Measurements from ENCODE around the gene MS4A4A. TPM values are rescaled to one million over a fixed set of nuclear protein-coding genes. Genes with fewer than 3 reads are reported as not detected.

Gene MS4A4A
- total and polyA plus RNA-seq, 2 of the 13 experiments (the other 11 are each of a cell fraction or from before 2014, with no cell fraction given) = not detected

DNA sequence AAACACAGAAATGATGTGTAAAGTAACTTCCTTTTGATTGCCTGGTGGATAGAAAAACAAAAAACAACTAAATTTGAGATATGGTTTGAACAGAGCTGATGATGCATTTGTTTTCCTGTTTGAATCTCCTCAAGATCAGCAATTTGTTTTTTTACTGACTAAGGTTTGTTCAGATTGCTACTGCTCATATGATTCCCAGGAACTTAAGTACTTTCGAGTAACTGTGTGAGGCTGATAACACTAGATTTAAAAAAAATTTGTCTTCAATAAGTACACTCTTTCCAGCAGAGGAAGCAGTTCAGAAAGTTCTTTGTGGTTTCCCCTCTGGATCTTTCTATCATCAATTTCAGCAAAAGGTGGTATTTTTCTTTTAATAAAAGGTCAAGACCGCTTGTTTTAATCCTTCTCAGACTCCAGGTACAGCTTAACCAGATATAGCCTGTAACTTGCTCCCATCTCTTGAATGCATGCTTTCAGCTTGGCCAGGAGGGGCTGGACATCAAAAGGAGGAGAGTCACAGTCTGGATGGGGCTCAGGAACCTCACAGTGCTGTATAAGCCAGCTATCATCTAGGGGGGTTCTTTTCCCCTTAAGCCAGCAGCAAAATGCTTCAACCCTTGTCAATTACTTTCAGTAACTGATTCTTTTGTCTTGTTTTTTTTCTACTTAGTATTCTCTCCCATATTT lies 34.3 kb downstream of the MS4A4A start:
- 0% methylated on average over 2 of the region's 2 CpGs for WGBS (ENCODE audit: low lambda C conversion rate)
- no peak overlapping the region for H3K4me3 ChIP-seq (replicated peaks in 1 of 3; ENCODE audit: insufficient read depth in 1 of 3, low read depth in 2 of 3, low read length in 3 of 3)
- no peaks in the 10 kb centered on the region; the same call in 1 of the 2 replicates for H3K9me3 ChIP-seq (ENCODE audit: low read length)
- no peak overlapping the region for H3K4me2 ChIP-seq (ENCODE audit: low read depth, low read length)
- ATAC-seq (no peak), DNase-seq (ENCODE audit: low spot score) (no peak), FAIRE-seq (no peak)
- intact Hi-C loops (cut with micrococcal nuclease; ENCODE audit: unreplicated experiment) (no loop called here), in situ Hi-C loops (cut with HindIII; ENCODE audit: extremely low pct_ligation_motif_present, low pct_unique_long_range_greater_than_20kb) (no loop called here)
- CTCF ChIA-PET (ENCODE audit: low intra/inter-chr PET ratio, low total read pairs) = no interaction called here
- no peak overlapping the region for H3K9ac ChIP-seq (ENCODE audit: insufficient read depth, low read depth, low read length)
- BruUV-seq (replicated peaks) = no TSS peak
- H3K4me1 ChIP-seq (ENCODE audit: insufficient read depth, low read length) = no peaks in the 10 kb centered on the region
- no peaks in the 10 kb centered on the region for H3K36me3 ChIP-seq (replicated peaks in 1 of 2; ENCODE audit: control insufficient read depth in 1 of 2, insufficient read depth in 2 of 2, low read length in 2 of 2)
- no peak for TF ChIP-seq HNRNPK (IDR thresholded peaks at IDR 0.05; ENCODE audit: low read depth, low read length, poor library complexity, severe bottlenecking)
- no peak for TF ChIP-seq ZNF678 (CRISPR knock-in tag; IDR thresholded peaks at IDR 0.05)
- TF ChIP-seq IRF2 (CRISPR knock-in tag; IDR thresholded peaks at IDR 0.05) = no peak
- no peak for TF ChIP-seq ATF1 (CRISPR knock-in tag; IDR thresholded peaks at IDR 0.05)
- TF ChIP-seq KDM5B (CRISPR knock-in tag; IDR thresholded peaks at IDR 0.05; ENCODE audit: borderline replicate concordance) = no peak
- TF ChIP-seq, protein P1, sequence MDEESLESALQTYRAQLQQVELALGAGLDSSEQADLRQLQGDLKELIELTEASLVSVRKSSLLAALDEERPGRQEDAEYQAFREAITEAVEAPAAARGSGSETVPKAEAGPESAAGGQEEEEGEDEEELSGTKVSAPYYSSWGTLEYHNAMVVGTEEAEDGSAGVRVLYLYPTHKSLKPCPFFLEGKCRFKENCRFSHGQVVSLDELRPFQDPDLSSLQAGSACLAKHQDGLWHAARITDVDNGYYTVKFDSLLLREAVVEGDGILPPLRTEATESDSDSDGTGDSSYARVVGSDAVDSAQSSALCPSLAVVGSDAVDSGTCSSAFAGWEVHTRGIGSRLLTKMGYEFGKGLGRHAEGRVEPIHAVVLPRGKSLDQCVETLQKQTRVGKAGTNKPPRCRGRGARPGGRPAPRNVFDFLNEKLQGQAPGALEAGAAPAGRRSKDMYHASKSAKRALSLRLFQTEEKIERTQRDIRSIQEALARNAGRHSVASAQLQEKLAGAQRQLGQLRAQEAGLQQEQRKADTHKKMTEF (CRISPR knock-in tag; IDR thresholded peaks at IDR 0.05) = no peak
- TF ChIP-seq BRD4 (CRISPR knock-in tag; IDR thresholded peaks at IDR 0.05) = no peak
- TF ChIP-seq, protein P2, sequence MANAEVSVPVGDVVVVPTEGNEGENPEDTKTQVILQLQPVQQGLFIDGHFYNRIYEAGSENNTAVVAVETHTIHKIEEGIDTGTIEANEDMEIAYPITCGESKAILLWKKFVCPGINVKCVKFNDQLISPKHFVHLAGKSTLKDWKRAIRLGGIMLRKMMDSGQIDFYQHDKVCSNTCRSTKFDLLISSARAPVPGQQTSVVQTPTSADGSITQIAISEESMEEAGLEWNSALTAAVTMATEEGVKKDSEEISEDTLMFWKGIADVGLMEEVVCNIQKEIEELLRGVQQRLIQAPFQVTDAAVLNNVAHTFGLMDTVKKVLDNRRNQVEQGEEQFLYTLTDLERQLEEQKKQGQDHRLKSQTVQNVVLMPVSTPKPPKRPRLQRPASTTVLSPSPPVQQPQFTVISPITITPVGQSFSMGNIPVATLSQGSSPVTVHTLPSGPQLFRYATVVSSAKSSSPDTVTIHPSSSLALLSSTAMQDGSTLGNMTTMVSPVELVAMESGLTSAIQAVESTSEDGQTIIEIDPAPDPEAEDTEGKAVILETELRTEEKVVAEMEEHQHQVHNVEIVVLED (CRISPR knock-in tag; IDR thresholded peaks at IDR 0.05; ENCODE audit: borderline replicate concordance) = no peak
- no peak for TF ChIP-seq ZNF530 (CRISPR knock-in tag; IDR thresholded peaks at IDR 0.05; ENCODE audit: low read depth)
- no peak for TF ChIP-seq ZNF446 (CRISPR knock-in tag; IDR thresholded peaks at IDR 0.05)
- H3K27ac ChIP-seq (ENCODE audit: extremely low read length, insufficient read depth, low read length) = no peak overlapping the region
- H3K79me2 ChIP-seq (ENCODE audit: insufficient read depth, low read length) = no peaks in the 10 kb centered on the region
- no peak overlapping the region for H2AFZ ChIP-seq (ENCODE audit: low read length)
- POLR2A ChIA-PET = no interaction called here
- no peaks in the 10 kb centered on the region for H3K27me3 ChIP-seq (ENCODE audit: control insufficient read depth in 1 of 2, insufficient read depth in 2 of 2, low read length in 2 of 2)
- no peaks in the 10 kb centered on the region for H4K20me1 ChIP-seq (ENCODE audit: insufficient read depth, low read length)

All from HepG2 (cell line).